ENCODE data around the gene DIRAS1. TPM values are rescaled to one million over a fixed set of nuclear protein-coding genes. Genes with fewer than 3 reads are reported as not detected.

The DIRAS1 gene
- total RNA-seq, 2 experiments from 2014 or later = not detected

- Histone ChIP-seq H3K27me3 (ENCODE audit: control insufficient read depth in 1 of 2, insufficient read depth in 2 of 2, low read length in 2 of 2) (no peaks in the 10 kb centered on the region), H3K27ac (ENCODE audit: low read depth in 1 of 2, low read length in 2 of 2) (no peak overlapping the region), H3K36me3 (ENCODE audit: insufficient read depth, low read length) (peaks cover 37% of the 10 kb centered on the region), H3K4me3 (ENCODE audit: low read length) (no peak overlapping the region), H3K9me3 (ENCODE audit: control insufficient read depth in 1 of 2, insufficient read depth in 1 of 2, low read length in 2 of 2) (no peaks in the 10 kb centered on the region), H3K4me1 (ENCODE audit: insufficient read depth, low read length) (no peaks in the 10 kb centered on the region)
- POLR2A ChIA-PET = interaction anchor here (0.6 kb wide), 1 partner anchor 23 kb away, joined by 3 read pairs; no protein-coding TSS in a partner anchor
- peaks cover 26% of the 10 kb centered on the region for H3K36me3 Mint-ChIP-seq (ENCODE audit: low read depth)
- intact Hi-C loops (cut with DNase I, micrococcal nuclease) = no loop called here
- TF ChIP-seq CTCF (IDR thresholded peaks at IDR 0.05) = no peak
- no peaks in the 10 kb centered on the region for H3K27me3 Mint-ChIP-seq
- CTCF ChIA-PET = no interaction called here
- H3K4me1 Mint-ChIP-seq (ENCODE audit: low read depth) = peaks cover 5% of the 10 kb centered on the region
- no peak overlapping the region for H3K27ac Mint-ChIP-seq
- no peak overlapping the region for H3K4me3 Mint-ChIP-seq
- ATAC-seq (ENCODE audit: poor library complexity) (no peak), DNase-seq (no peak)
- H3K9me3 Mint-ChIP-seq = no peaks in the 10 kb centered on the region
Observed at GRCh38 chr19:2755448-2755705, 34.2 kb upstream of the DIRAS1 start.

GRCh38 chr19:2754659-2755447 is 33.7 kb upstream of the DIRAS1 start:
- CTCF ChIA-PET = no interaction called here
- Mint-ChIP-seq H3K27me3 (no peaks in the 10 kb centered on the region), H3K9me3 (no peaks in the 10 kb centered on the region)

GRCh38 chr19:2751438-2751830 is 30.3 kb upstream of the DIRAS1 start:
- ATAC-seq (ENCODE audit: poor library complexity) (no peak), DNase-seq (no peak)
- H3K4me1 Mint-ChIP-seq (ENCODE audit: low read depth) = no peaks in the 10 kb centered on the region
- H3K36me3 Mint-ChIP-seq (ENCODE audit: low read depth) = peaks cover 5% of the 10 kb centered on the region
- H3K4me3 ChIP-seq (ENCODE audit: low read length) = no peak overlapping the region
- POLR2A ChIA-PET = no interaction called here
- peaks cover 6% of the 10 kb centered on the region for H3K4me1 ChIP-seq (ENCODE audit: insufficient read depth, low read length)
- TF ChIP-seq CTCF (IDR thresholded peaks at IDR 0.05) = no peak
- H3K27ac Mint-ChIP-seq = no peak overlapping the region
- peaks cover 21% of the 10 kb centered on the region for H3K36me3 ChIP-seq (ENCODE audit: insufficient read depth, low read length)
- CTCF ChIA-PET = interaction anchor here (2.6 kb wide), 1 partner anchor 103 kb away, joined by 58 read pairs; no protein-coding TSS in a partner anchor
- H3K27ac ChIP-seq (ENCODE audit: low read depth in 1 of 2, low read length in 2 of 2) = no peak overlapping the region
- no peaks in the 10 kb centered on the region for H3K27me3 Mint-ChIP-seq
- H3K27me3 ChIP-seq (ENCODE audit: control insufficient read depth in 1 of 2, insufficient read depth in 2 of 2, low read length in 2 of 2) = no peaks in the 10 kb centered on the region
- no peaks in the 10 kb centered on the region for H3K9me3 ChIP-seq (ENCODE audit: control insufficient read depth in 1 of 2, insufficient read depth in 1 of 2, low read length in 2 of 2)
- intact Hi-C loops (cut with DNase I, micrococcal nuclease) = no loop called here
- H3K4me3 Mint-ChIP-seq = no peak overlapping the region
- H3K9me3 Mint-ChIP-seq = no peaks in the 10 kb centered on the region

More at GRCh38 chr19:2754659-2755447, 33.7 kb upstream of the DIRAS1 start:
- POLR2A ChIA-PET = no interaction called here
- intact Hi-C loops (cut with DNase I, micrococcal nuclease) = no loop called here
- H3K27me3 ChIP-seq (ENCODE audit: control insufficient read depth in 1 of 2, insufficient read depth in 2 of 2, low read length in 2 of 2) = no peaks in the 10 kb centered on the region
- ATAC-seq (ENCODE audit: poor library complexity) (no peak), DNase-seq (no peak)
- peaks cover 26% of the 10 kb centered on the region for H3K36me3 Mint-ChIP-seq (ENCODE audit: low read depth)
- H3K27ac Mint-ChIP-seq = no peak overlapping the region
- no peak overlapping the region for H3K4me3 Mint-ChIP-seq
- no peak for TF ChIP-seq CTCF (IDR thresholded peaks at IDR 0.05)
- peaks cover 37% of the 10 kb centered on the region for H3K36me3 ChIP-seq (ENCODE audit: insufficient read depth, low read length)
- no peaks in the 10 kb centered on the region for H3K4me1 ChIP-seq (ENCODE audit: insufficient read depth, low read length)
- H3K4me3 ChIP-seq (ENCODE audit: low read length) = no peak overlapping the region
- no peaks in the 10 kb centered on the region for H3K9me3 ChIP-seq (ENCODE audit: control insufficient read depth in 1 of 2, insufficient read depth in 1 of 2, low read length in 2 of 2)
- H3K4me1 Mint-ChIP-seq (ENCODE audit: low read depth) = peaks cover 5% of the 10 kb centered on the region
- H3K27ac ChIP-seq (ENCODE audit: low read depth in 1 of 2, low read length in 2 of 2) = no peak overlapping the region

Measured in CD4-positive, alpha-beta T cell (primary cell).